LoVo (cell line): ENCODE results near the gene GAS2.
"Not testable (repeated sequence)": the region's sequence is repeated elsewhere in the genome, so short reads cannot be mapped to it uniquely, and the experiment has no call there.

Experiments
- DNase-seq: peaks from one replicate; pipeline ENCODE4 v3.0.0-alpha.2; 2016; ENCODE audit warnings: low spot score

Gene GAS2

DNA sequence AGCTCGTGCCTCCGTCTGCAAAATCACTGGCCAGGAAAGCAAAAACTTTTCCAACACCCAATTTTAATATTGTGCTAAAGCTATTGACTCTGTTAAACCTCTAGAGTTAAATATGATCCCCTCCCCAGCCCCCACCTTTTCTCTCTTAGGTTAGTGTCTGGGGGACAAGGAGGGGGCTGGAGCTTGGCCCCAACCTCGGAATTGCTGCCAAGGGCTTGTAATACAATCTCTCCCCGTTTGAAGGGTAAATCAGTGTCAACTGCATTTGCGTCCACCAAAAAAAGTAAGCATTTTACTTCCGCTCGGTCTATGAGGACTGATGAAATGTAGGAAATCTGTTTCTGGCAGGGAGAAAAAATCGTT, at the start of gene GAS2:
GAS2 (plus strand) TSS at position 287 of the 363 bp plus-strand sequence. CDS start 8,259 bp downstream, outside the sequence.
- DNase-seq = no peak

- no peak for DNase-seq
Measured at GRCh38 chr11:22617868-22618267, 48.5 kb upstream of the GAS2 start.

DNA sequence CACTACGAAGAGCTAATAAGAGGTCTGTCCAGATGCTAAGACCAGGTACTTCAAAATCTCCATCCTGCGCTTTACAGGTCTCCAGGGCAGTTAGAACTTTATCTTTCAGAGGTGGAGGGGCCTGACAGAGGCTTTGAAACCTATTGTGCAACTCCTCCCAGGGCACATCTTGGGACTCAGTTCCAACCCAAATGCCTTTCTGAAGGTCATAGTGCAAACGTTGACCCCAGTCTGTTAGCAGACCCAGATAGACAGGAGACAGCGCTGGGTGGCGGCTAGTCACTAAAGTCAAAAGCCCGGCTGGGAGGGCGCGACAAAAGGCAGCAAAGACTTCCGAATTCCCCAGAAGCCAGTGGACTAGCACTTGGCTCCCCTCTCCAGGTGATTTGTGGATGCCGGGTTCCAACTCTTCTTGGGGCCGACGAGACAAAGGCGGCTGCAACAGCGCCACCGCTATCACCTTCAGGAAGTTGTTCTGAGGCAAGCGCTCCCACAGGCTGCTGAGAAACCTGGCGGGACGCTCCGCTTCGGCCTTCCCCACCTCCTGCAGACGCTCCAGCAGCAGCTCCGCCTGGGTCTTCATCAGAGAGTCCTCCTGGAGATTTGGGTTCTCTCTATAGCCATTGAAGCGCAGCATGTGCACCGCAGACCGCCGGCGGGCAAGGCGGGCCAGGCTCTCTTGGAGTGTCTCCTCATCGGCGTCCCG, 41.5 kb upstream of the GAS2 start:
- peak; percentile 51 for DNase-seq

DNA sequence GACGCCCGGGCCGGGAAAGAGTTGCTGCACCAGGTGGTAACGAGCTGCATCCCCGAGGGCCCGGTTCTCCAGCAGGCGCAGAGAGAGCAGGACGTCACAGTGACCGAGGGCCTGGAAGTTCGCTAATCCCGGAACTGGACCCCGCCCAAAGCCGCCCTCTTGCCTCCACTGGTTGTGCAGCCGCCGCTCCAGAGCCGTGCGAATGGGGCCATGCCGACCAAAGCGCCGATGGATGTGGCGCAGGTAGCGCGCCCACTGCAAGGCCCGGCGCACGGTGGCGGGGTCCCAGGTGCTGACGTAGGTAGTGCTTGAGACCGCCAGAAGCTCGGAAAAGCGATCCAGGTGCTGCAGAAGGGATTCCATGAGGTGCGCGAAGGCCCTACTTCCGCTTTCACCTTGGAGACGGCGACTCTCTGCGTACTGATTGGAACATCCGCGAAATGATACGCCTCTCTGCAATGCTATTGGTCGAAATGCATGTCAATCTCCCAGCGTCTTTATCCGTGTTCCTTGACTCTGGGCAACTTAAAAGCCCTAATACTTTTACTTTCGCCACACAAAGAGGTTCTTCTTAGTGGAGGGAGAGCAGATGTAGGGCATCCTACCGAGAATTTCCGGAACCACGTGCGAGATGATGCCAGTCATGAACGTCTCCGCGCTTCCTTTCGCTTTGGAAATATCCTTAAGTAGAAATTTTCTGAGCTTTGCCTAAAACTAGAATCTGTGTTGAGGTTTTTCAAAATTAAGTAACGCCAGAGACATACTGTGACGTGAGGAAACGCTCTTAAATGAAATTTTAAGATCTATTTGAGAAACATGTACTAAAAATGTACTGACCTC, 40.7 kb upstream of the GAS2 start, which contains the start of gene FANCF:
FANCF (minus strand) TSS at position 376 of the 840 bp plus-strand sequence; CDS start at position 363, 13 bp downstream.
- peak; percentile 77 for DNase-seq

DNA sequence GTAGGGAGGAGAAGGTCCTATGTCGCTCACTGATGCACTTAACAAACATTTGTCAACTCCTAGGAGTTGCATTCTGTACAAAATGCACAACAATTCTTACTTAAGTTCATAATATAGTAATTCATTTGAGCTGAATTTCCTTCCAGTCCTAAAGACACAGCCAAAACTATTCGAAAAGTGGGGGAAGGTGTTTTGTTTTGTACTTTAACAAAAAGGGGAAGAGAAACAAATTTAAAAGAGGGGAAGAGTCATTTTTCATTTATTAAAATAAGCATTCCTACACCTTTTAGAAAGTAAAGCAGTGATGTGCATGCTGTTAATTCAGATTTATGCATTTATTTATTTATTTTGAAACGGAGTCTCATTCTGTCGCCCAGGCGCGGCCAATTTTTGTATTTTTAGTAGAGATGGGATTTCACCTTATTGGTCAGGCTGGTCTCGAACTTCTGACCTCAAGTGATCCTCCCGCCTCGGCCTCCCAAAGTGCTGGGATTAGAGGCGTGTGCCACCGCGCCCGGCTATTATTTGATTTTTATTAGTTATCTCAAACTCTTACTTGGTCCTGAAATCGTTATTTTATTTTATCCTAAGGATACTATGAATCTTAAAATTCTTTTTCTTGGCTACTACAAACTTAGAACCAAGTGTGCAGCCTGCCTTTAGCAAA, 39.7 kb upstream of the GAS2 start:
- no peak for DNase-seq

DNA sequence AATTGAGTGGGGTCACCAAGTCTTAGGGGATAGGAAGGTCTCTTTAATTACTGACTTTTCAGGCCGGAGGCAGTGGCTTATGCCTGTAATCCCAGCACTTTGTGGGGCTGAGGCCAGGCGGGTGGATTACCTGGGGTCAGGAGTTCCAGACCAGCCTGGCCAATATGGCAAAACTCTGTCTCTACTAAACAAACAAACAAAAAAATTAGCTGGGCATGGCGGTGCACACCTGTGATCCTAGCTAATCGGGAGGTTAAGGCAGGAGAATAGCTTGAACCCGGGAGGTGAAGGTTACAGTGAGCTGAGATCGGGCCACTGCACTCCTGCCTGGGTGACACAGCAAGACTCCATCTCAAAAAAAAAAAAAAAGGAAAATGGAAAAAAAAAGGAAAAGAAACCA, 39.0 kb upstream of the GAS2 start:
- no peak for DNase-seq

DNA sequence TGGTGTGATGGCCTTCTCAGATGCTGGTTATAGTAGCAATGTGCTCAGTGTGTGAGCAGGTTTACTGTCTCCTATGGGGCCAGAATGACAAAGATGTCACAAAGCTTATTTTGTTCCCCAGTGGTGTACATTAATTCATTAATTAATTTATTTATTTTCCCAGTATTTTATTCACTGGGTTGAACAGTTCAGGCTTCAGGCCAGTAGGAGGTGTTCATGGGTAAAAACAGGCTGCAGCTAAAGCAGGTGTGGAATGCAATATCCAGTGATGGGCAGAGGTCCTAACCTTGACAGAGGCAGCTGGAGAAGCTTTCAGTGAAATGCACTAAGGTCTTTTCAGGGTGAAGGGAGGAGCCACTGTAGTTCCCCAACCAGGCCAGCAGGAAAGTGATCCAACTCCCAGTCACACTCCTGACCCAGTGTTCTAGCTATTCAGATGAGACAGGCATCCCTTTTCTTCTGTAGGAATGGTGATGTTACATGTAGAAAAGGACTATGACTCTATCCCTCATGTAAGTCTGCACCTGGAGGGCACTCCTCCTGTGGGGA, 33.0 kb upstream of the GAS2 start:
- DNase-seq = no peak

- DNase-seq = no peak
Measured at GRCh38 chr11:22634897-22635629, 31.3 kb upstream of the GAS2 start.

GRCh38 chr11:22635689-22636088, 30.7 kb upstream of the GAS2 start:
- no peak for DNase-seq

- DNase-seq = no peak
Measured at GRCh38 chr11:22640862-22641261, 25.5 kb upstream of the GAS2 start.

DNA sequence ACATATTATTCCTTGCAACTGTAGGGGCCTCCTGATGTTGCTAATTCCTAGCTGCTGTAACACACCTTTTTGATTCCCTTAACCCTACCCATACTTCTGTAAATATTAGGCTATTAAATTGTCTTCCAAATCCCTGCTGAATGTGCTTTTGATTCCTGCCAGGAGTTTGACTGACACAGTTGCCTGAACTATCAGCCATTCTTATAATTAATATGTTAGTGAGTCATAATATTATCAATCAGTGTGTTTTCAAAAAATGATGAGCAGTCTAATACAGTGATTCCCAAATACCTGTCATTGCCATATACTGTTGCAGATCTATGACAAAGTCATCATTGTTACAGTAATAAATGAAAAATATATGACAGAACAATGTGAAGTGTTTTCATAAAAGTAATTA, 24.9 kb upstream of the GAS2 start:
- DNase-seq = no peak

- DNase-seq = not testable (repeated sequence)
Measured at GRCh38 chr11:22652346-22652745, 14.1 kb upstream of the GAS2 start.

DNA sequence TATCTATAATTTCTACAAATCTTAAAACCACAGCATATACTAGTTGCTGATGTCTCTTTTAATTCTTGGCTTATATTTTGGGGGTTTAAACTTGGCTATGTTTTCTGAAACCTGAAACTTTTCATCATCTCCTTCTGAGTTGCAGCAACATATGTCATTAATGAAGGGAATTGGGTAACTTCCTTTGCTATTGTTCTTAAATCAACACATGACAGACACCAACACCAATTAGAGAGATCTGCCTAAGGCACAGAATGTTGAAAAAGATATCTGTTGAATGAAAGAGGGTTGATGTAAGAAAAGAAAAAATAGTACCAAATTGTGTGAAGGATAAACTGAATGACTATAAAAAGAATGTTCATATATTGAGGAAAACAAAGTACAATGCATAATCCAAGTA, 10.3 kb upstream of the GAS2 start:
- DNase-seq = no peak

DNA sequence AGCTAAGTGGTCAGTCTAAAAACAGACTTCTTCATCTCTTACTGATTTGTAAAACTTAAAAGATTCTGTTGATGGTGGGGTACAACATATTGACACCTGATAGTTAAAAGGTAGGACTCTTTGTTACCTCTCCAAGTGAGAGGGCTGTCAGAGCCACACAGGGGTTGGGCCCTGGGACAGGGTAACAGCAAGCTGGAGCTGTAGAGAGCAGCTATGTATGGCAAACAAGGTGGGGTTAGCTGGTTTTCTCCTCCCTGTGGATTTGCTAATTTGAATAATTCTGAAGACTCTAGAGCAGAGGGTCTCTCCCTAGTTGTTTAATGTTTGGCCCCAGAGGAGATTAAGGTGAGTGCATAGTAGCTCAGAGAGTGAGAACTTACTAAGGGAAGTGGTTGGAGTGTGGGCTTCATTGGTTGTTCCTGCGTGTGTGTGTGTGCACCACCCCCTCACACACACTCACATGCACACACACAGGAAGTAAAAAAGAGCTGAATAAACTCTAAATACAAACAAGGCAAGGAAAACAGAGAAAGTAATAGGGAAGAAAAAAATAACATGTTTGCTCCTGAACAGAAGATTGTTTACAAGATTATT, 9.2 kb upstream of the GAS2 start:
- no peak for DNase-seq

GRCh38 chr11:22659783-22660182, 6.6 kb upstream of the GAS2 start:
- DNase-seq = no peak

DNA sequence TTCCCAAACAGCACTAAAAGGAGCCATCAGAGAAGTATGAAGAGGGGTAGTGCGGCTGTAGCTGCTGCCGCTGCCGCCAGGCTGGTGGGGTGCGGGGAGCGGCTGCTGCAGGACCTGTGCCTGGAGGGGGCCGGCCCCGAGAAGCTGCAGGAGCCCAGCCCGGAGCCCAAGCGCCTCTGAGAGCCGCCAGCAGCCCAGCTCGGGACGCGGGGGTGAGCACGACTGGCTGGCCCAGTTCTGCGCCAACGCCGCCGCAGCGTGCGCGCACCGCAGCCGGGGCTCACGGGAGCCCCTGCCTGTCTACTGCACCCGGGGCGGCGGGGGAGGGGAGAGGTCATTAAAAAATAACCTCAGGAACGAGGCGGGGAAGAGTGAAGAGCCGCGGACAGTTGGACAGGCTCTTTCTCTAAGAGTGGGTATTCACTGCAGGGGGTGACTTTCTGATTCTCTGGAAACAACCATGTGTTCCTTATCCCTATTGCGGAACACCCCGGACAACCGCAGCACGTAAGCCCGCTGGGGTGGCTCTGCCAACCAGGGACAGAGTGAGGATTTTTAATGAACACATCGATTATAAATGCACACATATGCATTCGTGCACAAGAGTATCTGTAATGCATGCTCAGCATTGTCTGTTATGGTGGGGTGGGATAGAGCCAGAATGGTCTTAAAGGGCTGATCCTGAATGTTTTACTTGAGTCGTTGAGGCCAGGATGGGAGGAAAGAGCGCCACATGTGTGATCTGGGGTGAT, 453 bp downstream of the GAS2 start:
- no peak for DNase-seq

GRCh38 chr11:22668005-22668796, 1.8 kb downstream of the GAS2 start:
- DNase-seq = no peak

- no peak for DNase-seq
Measured at GRCh38 chr11:22669368-22669767, 3.0 kb downstream of the GAS2 start.

GRCh38 chr11:22670830-22671229, 4.4 kb downstream of the GAS2 start:
- no peak for DNase-seq

GRCh38 chr11:22671751-22672150, 5.3 kb downstream of the GAS2 start:
- DNase-seq = no peak
